Cardiac muscle cell (in vitro differentiated cells and primary cell): ENCODE measurements around the gene SLC16A10. TPM values are rescaled to one million over a fixed set of nuclear protein-coding genes. Genes with fewer than 3 reads are reported as not detected.

ENCODE experiments used
- DNase-seq, 2 donors: peaks; one replicate each; pipeline versions ENCODE4 v3.0.0 to v3.0.0-alpha.2; 2010 to 2017; ENCODE audit warnings: low read depth in 1 of 2, low spot score in 1 of 2
- H3K27ac ChIP-seq: fragments of 200-600 bp; sonication (generic); 2 replicates; pipeline ENCODE4 v1.5.1; 2016
- H3K27me3 ChIP-seq: fragments of 200-600 bp; sonication (generic); 2 replicates; pipeline ENCODE4 v1.6.0; 2016; ENCODE audit warnings: control low read depth
- H3K36me3 ChIP-seq: fragments of 200-600 bp; sonication (generic); 2 replicates; pipeline ENCODE4 v1.5.1; 2016; ENCODE audit warnings: control low read depth
- H3K4me1 ChIP-seq: fragments of 200-600 bp; sonication (generic); 2 replicates; pipeline ENCODE4 v1.8.1; 2017; ENCODE audit warnings: low read depth, mild to moderate bottlenecking, mixed run types
- H3K4me3 ChIP-seq: fragments of 200-600 bp; sonication (generic); 2 replicates; pipeline ENCODE4 v1.5.1; 2016; ENCODE audit warnings: mild to moderate bottlenecking
- H3K9me3 ChIP-seq: fragments of 200-600 bp; sonication (generic); 2 replicates; pipeline ENCODE4 v1.5.1; 2017; ENCODE audit warnings: low read depth, mild to moderate bottlenecking, control low read depth
- CTCF ChIP-seq: IDR thresholded peaks from 2 replicates; pipeline ENCODE4 v1.5.1; 2012; ENCODE audit warnings: low read depth, mild to moderate bottlenecking, low read length
- polyA plus RNA-seq: library from polyadenylated mRNA; unstranded; fragments of >200 nt; fragmentation: Nextera tagmentation; extraction: Ambion mirVana; gene quantifications from 2 replicates; pipeline ENCODE4 v1.2.1, GENCODE V29; 2016
- total RNA-seq: library from RNA; depleted of rRNA; stranded (reverse); fragments of >200 nt; gene quantifications from 2 replicates; pipeline ENCODE4 v1.2.3, GENCODE V29; 2016

The SLC16A10 gene
- total and polyA plus RNA-seq, 2 experiments from 2014 or later, result 8.1 to 21.4 TPM

GRCh38 chr6:111207141-111207858, 120.0 kb downstream of the SLC16A10 start:
- Histone ChIP-seq H3K27ac (no peak overlapping the region), H3K4me3 (no peak overlapping the region), H3K9me3 (no peaks in the 10 kb centered on the region), H3K36me3 (no peaks in the 10 kb centered on the region), H3K4me1 (peaks cover 29% of the 10 kb centered on the region), H3K27me3 (no peaks in the 10 kb centered on the region)
- DNase-seq, result peak; percentile 46 to 51
- no peak for TF ChIP-seq CTCF

- Histone ChIP-seq H3K36me3 (no peaks in the 10 kb centered on the region), H3K27me3 (no peaks in the 10 kb centered on the region), H3K4me3 (no peak overlapping the region), H3K4me1 (peaks cover 26% of the 10 kb centered on the region), H3K9me3 (no peaks in the 10 kb centered on the region), H3K27ac (no peak overlapping the region)
- TF ChIP-seq CTCF, result no peak
- no peak for DNase-seq
These were observed 121.6 kb downstream of the SLC16A10 start for GRCh38 chr6:111208933-111209332.

- DNase-seq, result peak; percentile 69 to 71
- Histone ChIP-seq H3K27me3 (no peaks in the 10 kb centered on the region), H3K9me3 (no peaks in the 10 kb centered on the region)
These were observed 123.0 kb downstream of the SLC16A10 start for GRCh38 chr6:111210194-111210728.

GRCh38 chr6:111211411-111212030, 124.2 kb downstream of the SLC16A10 start:
- TF ChIP-seq CTCF, result no peak
- H3K36me3 ChIP-seq, result no peaks in the 10 kb centered on the region
- peaks cover 7% of the 10 kb centered on the region for H3K4me1 ChIP-seq
- H3K9me3 ChIP-seq, result no peaks in the 10 kb centered on the region
- H3K27ac ChIP-seq, result no peak overlapping the region
- no peak for DNase-seq
- H3K4me3 ChIP-seq, result no peak overlapping the region
- no peaks in the 10 kb centered on the region for H3K27me3 ChIP-seq

More at GRCh38 chr6:111210194-111210728, 123.0 kb downstream of the SLC16A10 start:
- H3K4me3 ChIP-seq, result no peak overlapping the region
- TF ChIP-seq CTCF, result peak; percentile 69
- no peaks in the 10 kb centered on the region for H3K36me3 ChIP-seq
- no peak overlapping the region for H3K27ac ChIP-seq
- H3K4me1 ChIP-seq, result peaks cover 13% of the 10 kb centered on the region

- Histone ChIP-seq H3K27ac (no peak overlapping the region), H3K9me3 (no peaks in the 10 kb centered on the region), H3K4me3 (no peak overlapping the region), H3K27me3 (no peaks in the 10 kb centered on the region), H3K4me1 (peaks cover under 1% of the 10 kb centered on the region), H3K36me3 (no peaks in the 10 kb centered on the region)
- no peak for DNase-seq
- TF ChIP-seq CTCF, result no peak
These were observed 125.3 kb downstream of the SLC16A10 start for GRCh38 chr6:111212625-111213024.
